Nephron progenitor cell (in vitro differentiated cells): ENCODE data around the gene RAB11FIP3.

ENCODE experiments used
- DNase-seq: peaks from one replicate; pipeline ENCODE4 v3.0.0; 2021
- H3K27ac Mint-ChIP-seq: 2 replicates; pipeline ENCODE4 v1.8.0; 2021; ENCODE audit warnings: mild to moderate bottlenecking, moderate library complexity, mixed read lengths
- H3K27me3 Mint-ChIP-seq: 2 replicates; pipeline ENCODE4 v1.8.0; 2021; ENCODE audit warnings: mild to moderate bottlenecking, low read depth, mixed read lengths; ENCODE audit not compliant: poor library complexity
- H3K36me3 Mint-ChIP-seq: 2 replicates; pipeline ENCODE4 v1.8.0; 2021; ENCODE audit warnings: low read depth, mixed read lengths
- H3K4me1 Mint-ChIP-seq: 2 replicates; pipeline ENCODE4 v1.8.0; 2021; ENCODE audit warnings: mixed read lengths
- H3K4me3 Mint-ChIP-seq: 2 replicates; pipeline ENCODE4 v1.8.0; 2021; ENCODE audit warnings: mild to moderate bottlenecking, moderate library complexity, mixed read lengths
- H3K9me3 Mint-ChIP-seq: 2 replicates; pipeline ENCODE4 v1.8.0; 2021; ENCODE audit warnings: mild to moderate bottlenecking, moderate library complexity, mixed read lengths
- TF ChIP-seq, protein P1 (sequence below): fragments of 200-600 bp; sonication (generic); IDR thresholded peaks from 2 replicates; pipeline ENCODE4 v1.5.0; 2021; ENCODE audit warnings: antibody characterized with exemption

RAB11FIP3 gene

DNA sequence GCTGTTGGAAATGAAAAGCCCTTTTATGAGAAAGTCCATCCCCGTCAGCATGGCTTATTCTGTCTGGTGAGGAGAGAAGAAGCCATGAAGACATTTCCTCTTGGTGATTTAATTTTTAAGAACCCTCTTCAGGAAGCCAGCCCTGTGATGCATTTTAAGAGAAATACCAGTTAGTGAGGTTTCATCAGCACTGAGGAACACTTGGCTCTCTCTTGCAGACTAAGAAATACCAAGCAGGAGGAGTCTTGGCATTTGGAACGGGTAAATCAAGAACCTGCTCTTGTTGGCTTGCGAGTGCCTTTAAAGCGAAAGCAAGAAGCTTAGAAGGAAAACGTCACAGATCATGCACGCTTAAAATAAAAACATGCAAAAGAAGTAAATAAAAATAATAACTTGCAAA is 17.5 kb downstream of the RAB11FIP3 start:
- H3K9me3 Mint-ChIP-seq, result peaks cover 3% of the 10 kb centered on the region
- H3K27ac Mint-ChIP-seq, result peak overlapping the region; percentile 56
- H3K4me3 Mint-ChIP-seq, result no peak overlapping the region
- no peak for DNase-seq
- no peaks in the 10 kb centered on the region for H3K27me3 Mint-ChIP-seq
- H3K36me3 Mint-ChIP-seq, result peaks cover 49% of the 10 kb centered on the region
- TF ChIP-seq, protein P1, sequence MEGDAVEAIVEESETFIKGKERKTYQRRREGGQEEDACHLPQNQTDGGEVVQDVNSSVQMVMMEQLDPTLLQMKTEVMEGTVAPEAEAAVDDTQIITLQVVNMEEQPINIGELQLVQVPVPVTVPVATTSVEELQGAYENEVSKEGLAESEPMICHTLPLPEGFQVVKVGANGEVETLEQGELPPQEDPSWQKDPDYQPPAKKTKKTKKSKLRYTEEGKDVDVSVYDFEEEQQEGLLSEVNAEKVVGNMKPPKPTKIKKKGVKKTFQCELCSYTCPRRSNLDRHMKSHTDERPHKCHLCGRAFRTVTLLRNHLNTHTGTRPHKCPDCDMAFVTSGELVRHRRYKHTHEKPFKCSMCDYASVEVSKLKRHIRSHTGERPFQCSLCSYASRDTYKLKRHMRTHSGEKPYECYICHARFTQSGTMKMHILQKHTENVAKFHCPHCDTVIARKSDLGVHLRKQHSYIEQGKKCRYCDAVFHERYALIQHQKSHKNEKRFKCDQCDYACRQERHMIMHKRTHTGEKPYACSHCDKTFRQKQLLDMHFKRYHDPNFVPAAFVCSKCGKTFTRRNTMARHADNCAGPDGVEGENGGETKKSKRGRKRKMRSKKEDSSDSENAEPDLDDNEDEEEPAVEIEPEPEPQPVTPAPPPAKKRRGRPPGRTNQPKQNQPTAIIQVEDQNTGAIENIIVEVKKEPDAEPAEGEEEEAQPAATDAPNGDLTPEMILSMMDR, result no peak
- peaks cover 28% of the 10 kb centered on the region for H3K4me1 Mint-ChIP-seq

DNA sequence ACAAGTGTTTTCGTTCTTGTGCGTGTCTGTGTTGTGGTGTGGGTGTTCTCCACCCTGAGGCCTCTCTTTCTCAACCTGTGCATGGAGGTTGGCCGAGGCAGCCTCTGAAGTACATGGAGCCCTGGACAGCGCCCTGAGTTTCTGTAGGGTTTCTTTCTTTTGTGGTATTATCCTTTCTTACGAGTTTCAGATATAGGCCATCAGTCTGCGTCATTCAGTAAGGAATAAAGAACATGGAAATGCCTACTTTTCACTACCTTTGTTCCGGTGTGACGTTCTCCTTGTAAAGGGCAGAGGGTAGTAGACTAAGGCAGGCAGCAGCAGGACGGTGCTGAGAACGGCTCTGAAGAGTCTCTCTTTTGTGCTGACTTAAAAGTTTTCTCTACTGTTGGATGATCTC is 18.6 kb downstream of the RAB11FIP3 start:
- no peaks in the 10 kb centered on the region for H3K27me3 Mint-ChIP-seq
- H3K4me3 Mint-ChIP-seq, result no peak overlapping the region

DNA sequence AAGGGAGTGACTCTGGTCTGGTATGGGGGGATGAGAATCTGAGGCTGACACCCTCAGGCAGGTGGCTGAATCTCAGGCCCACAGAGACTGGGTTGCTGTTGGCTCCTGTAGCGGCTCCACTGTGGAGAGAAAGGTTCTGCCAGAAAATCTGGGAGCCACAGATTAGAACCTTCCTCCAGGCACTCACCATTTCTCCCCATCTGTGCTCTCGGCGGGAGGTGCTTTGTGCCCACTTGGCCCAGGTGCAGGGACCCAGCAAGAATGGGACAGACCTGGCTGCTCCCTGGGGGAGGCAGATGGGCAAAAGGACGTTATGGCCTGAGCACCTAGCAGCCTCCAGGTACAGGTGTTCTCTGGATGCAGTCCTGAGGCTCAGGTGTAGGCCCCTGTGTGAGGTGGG is 20.1 kb downstream of the RAB11FIP3 start:
- Mint-ChIP-seq H3K4me3 (no peak overlapping the region), H3K36me3 (peaks cover 39% of the 10 kb centered on the region), H3K9me3 (peaks cover 3% of the 10 kb centered on the region), H3K4me1 (peaks cover 28% of the 10 kb centered on the region), H3K27ac (peak overlapping the region; percentile 57), H3K27me3 (no peaks in the 10 kb centered on the region)
- DNase-seq, result no peak
- TF ChIP-seq, protein P1, result no peak

More for the DNA sequence above, 18.6 kb downstream of the RAB11FIP3 start:
- peak overlapping the region; percentile 80 for H3K27ac Mint-ChIP-seq
- TF ChIP-seq, protein P1, result no peak
- peaks cover 49% of the 10 kb centered on the region for H3K36me3 Mint-ChIP-seq
- H3K4me1 Mint-ChIP-seq, result peaks cover 28% of the 10 kb centered on the region
- DNase-seq, result no peak
- H3K9me3 Mint-ChIP-seq, result peaks cover 3% of the 10 kb centered on the region

DNA sequence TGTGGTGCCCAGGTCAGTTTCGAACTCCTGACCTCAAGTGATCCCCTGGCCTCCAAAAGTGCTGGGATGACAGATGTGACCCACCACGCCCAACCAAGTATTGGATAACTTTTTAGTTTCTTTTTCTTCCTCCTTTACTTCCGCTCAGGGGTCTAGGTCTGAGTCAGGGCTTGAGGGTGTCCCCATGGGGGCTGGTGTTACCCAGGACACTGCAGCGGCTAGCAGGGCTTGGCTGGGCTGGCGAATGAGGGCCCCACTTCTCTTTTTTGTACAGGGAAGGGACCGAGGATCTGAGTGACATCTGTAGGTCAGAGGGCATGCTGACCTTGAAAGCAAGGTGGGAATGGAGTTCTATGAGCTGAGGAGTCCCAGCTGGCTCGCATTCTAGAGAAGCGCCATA is 24.9 kb downstream of the RAB11FIP3 start:
- peak overlapping the region; percentile 78 for H3K27ac Mint-ChIP-seq
- DNase-seq, result no peak
- TF ChIP-seq, protein P1, result no peak
- H3K9me3 Mint-ChIP-seq, result peaks cover 3% of the 10 kb centered on the region
- peaks cover 28% of the 10 kb centered on the region for H3K36me3 Mint-ChIP-seq
- H3K4me3 Mint-ChIP-seq, result no peak overlapping the region
- peaks cover 18% of the 10 kb centered on the region for H3K4me1 Mint-ChIP-seq
- no peaks in the 10 kb centered on the region for H3K27me3 Mint-ChIP-seq

DNA sequence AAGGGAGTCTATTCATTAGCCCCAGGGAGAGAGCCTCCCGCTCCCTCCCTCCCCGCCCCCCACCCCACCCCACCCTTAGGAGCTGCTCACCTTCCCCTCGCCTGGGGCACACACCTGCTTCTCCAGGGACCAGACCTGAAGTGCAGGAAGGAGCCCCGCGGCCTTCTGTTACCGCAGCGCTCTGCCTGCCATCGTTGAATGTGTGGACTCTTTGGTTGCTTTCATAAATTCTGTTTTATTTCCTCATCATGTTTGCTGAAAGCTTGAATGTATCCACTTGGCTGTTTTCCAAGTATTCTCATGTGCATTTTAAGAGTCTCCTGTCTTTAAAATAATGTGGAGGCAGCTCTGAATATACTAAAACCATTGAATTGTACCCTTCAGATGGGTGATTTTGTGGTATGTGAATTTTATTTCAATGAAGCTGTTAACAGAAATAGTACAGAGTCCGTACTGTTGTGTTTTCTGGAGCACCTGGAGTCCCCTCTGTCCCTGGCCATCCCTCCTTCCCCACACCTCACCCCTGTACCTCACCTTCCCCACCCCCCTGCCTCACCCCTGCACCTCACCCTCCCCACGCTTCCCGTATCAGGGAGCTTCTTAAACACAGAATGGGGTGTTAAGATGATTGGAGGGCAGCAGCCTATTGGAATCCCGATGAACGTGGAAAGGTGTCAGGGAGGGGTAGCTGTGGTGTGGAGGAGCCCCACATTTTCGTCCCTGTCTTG is 25.5 kb downstream of the RAB11FIP3 start:
- H3K27ac Mint-ChIP-seq, result no peak overlapping the region
- no peak overlapping the region for H3K4me3 Mint-ChIP-seq
- H3K36me3 Mint-ChIP-seq, result peaks cover 30% of the 10 kb centered on the region

More for the DNA sequence above, 25.5 kb downstream of the RAB11FIP3 start:
- H3K27me3 Mint-ChIP-seq, result no peaks in the 10 kb centered on the region
- H3K4me1 Mint-ChIP-seq, result peaks cover 18% of the 10 kb centered on the region
- peaks cover 3% of the 10 kb centered on the region for H3K9me3 Mint-ChIP-seq
- DNase-seq, result no peak
- TF ChIP-seq, protein P1, result no peak
